Ureter (tissue), 1 donor: ENCODE data around the gene ANK2. TPM values are rescaled to one million over a fixed set of nuclear protein-coding genes. Genes with fewer than 3 reads are reported as not detected.

Experiments
- DNase-seq: peaks from one replicate; pipeline ENCODE4 v3.0.0-alpha.2; 2020; ENCODE audit warnings: low spot score
- total RNA-seq: library from RNA; stranded (reverse); gene quantifications from one replicate; pipeline ENCODE4 v1.2.4, GENCODE V29; 2023
- donor health status: DM: yes; HTN: yes; CAD: no.

Gene ANK2
- total RNA-seq, 1 donor from 2014 or later: 31.4 TPM

GRCh38 chr4:113094331-113094730 lies 44.9 kb downstream of the ANK2 start:
- no peak for DNase-seq

- no peak for DNase-seq
Measured at GRCh38 chr4:113094802-113095201, 45.3 kb downstream of the ANK2 start.

GRCh38 chr4:113101669-113102068 lies 52.2 kb downstream of the ANK2 start:
- DNase-seq: no peak

- no peak for DNase-seq
Measured at GRCh38 chr4:113103556-113103955, 54.1 kb downstream of the ANK2 start.

GRCh38 chr4:113106108-113106507 lies 56.7 kb downstream of the ANK2 start:
- DNase-seq: no peak

GRCh38 chr4:113109106-113109718 lies 59.8 kb downstream of the ANK2 start:
- DNase-seq: no peak

GRCh38 chr4:113112338-113112978 lies 63.0 kb downstream of the ANK2 start:
- no peak for DNase-seq

GRCh38 chr4:113113151-113113550 lies 63.7 kb downstream of the ANK2 start:
- no peak for DNase-seq

GRCh38 chr4:113114884-113115283 lies 65.4 kb downstream of the ANK2 start:
- DNase-seq: no peak

GRCh38 chr4:113116414-113117357 lies 67.2 kb downstream of the ANK2 start:
- DNase-seq: no peak

GRCh38 chr4:113117358-113117702 lies 67.9 kb downstream of the ANK2 start:
- DNase-seq: no peak

GRCh38 chr4:113122066-113122465 lies 72.6 kb downstream of the ANK2 start:
- DNase-seq: no peak

- DNase-seq: no peak
Measured at GRCh38 chr4:113125418-113125817, 76.0 kb downstream of the ANK2 start.

- DNase-seq: no peak
Measured at GRCh38 chr4:113131136-113131535, 81.7 kb downstream of the ANK2 start.

- no peak for DNase-seq
Measured at GRCh38 chr4:113131621-113132020, 82.2 kb downstream of the ANK2 start.

GRCh38 chr4:113141901-113142346 lies 92.5 kb downstream of the ANK2 start:
- no peak for DNase-seq

- DNase-seq: no peak
Measured at GRCh38 chr4:113142351-113142750, 92.9 kb downstream of the ANK2 start.

- DNase-seq: no peak
Measured at GRCh38 chr4:113144091-113144490, 94.6 kb downstream of the ANK2 start.

GRCh38 chr4:113145147-113145518 lies 95.7 kb downstream of the ANK2 start:
- DNase-seq: no peak

- DNase-seq: no peak
Measured at GRCh38 chr4:113145519-113146291, 96.3 kb downstream of the ANK2 start.

GRCh38 chr4:113146876-113147358 lies 97.5 kb downstream of the ANK2 start:
- no peak for DNase-seq
